Measurements from ENCODE around the gene NEUROG1.

Gene NEUROG1

GRCh38 chr5:135545099-135545498 lies 9.3 kb upstream of the NEUROG1 start:
- H3K4me3 ChIP-seq (ENCODE audit: low read depth, low read length): no peak overlapping the region
- TF ChIP-seq, protein P1, sequence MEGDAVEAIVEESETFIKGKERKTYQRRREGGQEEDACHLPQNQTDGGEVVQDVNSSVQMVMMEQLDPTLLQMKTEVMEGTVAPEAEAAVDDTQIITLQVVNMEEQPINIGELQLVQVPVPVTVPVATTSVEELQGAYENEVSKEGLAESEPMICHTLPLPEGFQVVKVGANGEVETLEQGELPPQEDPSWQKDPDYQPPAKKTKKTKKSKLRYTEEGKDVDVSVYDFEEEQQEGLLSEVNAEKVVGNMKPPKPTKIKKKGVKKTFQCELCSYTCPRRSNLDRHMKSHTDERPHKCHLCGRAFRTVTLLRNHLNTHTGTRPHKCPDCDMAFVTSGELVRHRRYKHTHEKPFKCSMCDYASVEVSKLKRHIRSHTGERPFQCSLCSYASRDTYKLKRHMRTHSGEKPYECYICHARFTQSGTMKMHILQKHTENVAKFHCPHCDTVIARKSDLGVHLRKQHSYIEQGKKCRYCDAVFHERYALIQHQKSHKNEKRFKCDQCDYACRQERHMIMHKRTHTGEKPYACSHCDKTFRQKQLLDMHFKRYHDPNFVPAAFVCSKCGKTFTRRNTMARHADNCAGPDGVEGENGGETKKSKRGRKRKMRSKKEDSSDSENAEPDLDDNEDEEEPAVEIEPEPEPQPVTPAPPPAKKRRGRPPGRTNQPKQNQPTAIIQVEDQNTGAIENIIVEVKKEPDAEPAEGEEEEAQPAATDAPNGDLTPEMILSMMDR (IDR thresholded peaks at IDR 0.05; ENCODE audit: borderline replicate concordance, insufficient read depth, low read depth, low read length): no peak

DNA sequence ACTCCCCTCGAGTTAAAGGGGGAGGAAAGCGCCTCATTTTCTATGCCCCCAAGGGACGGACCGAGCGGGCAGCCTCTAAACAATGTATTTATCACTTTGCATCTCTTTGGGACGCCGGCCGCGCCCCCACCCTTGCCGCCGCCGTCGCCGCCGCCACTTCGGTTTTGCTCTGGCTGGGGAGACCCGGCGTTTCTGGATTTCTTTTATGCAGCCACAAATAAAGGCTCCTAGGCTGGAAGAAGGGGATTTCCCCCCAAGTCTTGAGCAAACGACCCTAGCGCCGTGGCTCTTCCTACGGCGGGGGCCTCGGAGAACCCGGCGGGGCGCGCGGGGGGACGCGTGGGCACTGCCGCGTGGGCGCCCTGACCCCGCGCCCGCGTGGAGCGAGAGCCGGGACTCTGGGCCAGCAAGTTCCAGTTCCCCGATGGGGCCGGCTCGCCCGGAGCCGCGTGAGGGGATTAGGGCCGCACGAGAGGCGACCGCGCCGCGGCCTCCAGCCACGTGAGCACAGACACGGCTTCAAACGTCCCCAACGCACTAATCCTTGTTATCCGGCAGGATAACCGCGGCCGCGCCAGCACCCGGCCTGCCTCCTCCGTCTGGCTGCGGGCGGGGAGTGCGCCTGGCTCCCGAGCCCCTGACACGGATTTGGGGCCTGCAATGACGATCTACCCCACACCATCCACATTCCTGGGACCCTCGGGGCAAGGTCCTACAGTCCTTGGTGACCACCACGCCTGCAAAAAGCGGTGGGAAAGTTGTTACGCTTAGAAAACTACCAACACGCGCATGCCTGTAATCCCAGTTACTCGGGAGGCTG lies 7.9 kb upstream of the NEUROG1 start:
- TF ChIP-seq, protein P1 (IDR thresholded peaks at IDR 0.05; ENCODE audit: borderline replicate concordance, insufficient read depth, low read depth, low read length): no peak
- peak overlapping the region; percentile 51 for H3K4me3 ChIP-seq (ENCODE audit: low read depth, low read length)

DNA sequence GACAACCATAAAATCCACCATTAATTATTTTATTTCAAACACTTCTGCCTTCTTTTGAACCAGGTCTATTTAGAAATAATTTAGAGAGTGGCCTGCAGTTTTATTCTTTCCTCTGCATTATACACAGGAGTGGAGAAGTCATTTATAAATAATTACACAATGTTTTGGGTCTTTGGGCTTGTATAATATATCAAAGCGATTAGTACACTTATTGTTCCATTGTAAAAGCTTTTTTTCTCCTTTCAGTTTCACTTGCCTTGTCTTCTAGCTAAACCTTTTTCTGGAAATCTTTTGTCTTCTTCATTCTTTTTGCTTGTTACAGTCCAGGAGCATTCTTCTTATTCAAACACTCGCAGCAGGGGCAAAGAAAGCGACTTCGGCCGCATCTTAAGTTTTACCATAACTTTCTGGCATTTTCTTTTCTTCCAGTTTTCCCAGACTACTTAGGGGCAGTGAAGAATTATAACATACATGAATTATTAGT lies 7.3 kb upstream of the NEUROG1 start:
- no peak overlapping the region for H3K4me3 ChIP-seq (ENCODE audit: low read depth, low read length)
- TF ChIP-seq, protein P1 (IDR thresholded peaks at IDR 0.05; ENCODE audit: borderline replicate concordance, insufficient read depth, low read depth, low read length): no peak

GRCh38 chr5:135541807-135542502 lies 6.2 kb upstream of the NEUROG1 start:
- TF ChIP-seq, protein P1 (IDR thresholded peaks at IDR 0.05; ENCODE audit: borderline replicate concordance, insufficient read depth, low read depth, low read length): no peak
- no peak overlapping the region for H3K4me3 ChIP-seq (ENCODE audit: low read depth, low read length)

DNA sequence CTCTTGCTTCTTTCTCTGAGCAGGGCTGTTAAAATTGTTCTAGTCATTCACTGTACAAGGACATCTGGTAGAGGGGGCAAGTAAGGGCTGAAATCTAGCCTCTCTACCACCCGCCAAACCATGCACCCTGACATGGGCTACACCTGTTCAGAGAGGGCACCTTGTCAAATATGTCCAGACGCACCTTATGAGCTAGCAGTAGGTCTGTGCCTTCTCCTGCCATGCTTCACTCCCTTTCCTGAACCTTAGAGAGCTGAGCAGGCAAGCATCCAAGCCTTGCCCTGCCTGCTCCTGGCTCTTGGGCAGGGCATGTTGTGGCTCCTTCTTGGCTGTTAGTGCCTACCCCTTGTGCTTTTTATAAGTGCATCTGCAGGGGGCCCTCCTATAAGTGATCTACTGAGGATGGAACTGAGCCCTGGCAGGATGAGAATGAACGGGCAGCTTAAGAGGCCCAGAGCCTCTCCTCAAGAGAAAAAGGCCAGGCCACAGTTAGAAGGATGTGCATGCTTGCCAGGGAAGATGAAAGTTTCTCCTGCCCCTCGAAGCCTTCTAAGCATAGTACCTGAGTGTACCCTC lies 3.8 kb upstream of the NEUROG1 start:
- H3K4me3 ChIP-seq (ENCODE audit: low read depth, low read length): no peak overlapping the region
- TF ChIP-seq, protein P1 (IDR thresholded peaks at IDR 0.05; ENCODE audit: borderline replicate concordance, insufficient read depth, low read depth, low read length): no peak

- no peak overlapping the region for H3K4me3 ChIP-seq (ENCODE audit: low read depth, low read length)
- TF ChIP-seq, protein P1 (IDR thresholded peaks at IDR 0.05; ENCODE audit: borderline replicate concordance, insufficient read depth, low read depth, low read length): no peak
Measured at GRCh38 chr5:135538261-135538660, 2.5 kb upstream of the NEUROG1 start.
